GM18502 (cell line): ENCODE measurements around the gene ST8SIA1.
A peak's percentile ranks its signal among the peaks of the same experiment; 100 is the strongest.
"Not testable (repeated sequence)": the region's sequence is repeated elsewhere in the genome, so short reads cannot be mapped to it uniquely, and the experiment has no call there.

Experiments
- ATAC-seq: cut with Tn5 transposase; IDR thresholded peaks from one replicate; pipeline ENCODE4 v1.9.1; 2021; ENCODE audit warnings: mild to moderate bottlenecking; ENCODE audit not compliant: unreplicated experiment, poor library complexity

ST8SIA1 gene

GRCh38 chr12:22196236-22196635 is 138.3 kb downstream of the ST8SIA1 start:
- no peak for ATAC-seq

GRCh38 chr12:22190969-22191368 is 143.5 kb downstream of the ST8SIA1 start:
- ATAC-seq = no peak

- ATAC-seq = no peak
Observed at GRCh38 chr12:22188431-22188830, 146.1 kb downstream of the ST8SIA1 start.

GRCh38 chr12:22180705-22181104 is 153.8 kb downstream of the ST8SIA1 start:
- no peak for ATAC-seq

GRCh38 chr12:22173177-22173576 is 161.3 kb downstream of the ST8SIA1 start:
- no peak for ATAC-seq

DNA sequence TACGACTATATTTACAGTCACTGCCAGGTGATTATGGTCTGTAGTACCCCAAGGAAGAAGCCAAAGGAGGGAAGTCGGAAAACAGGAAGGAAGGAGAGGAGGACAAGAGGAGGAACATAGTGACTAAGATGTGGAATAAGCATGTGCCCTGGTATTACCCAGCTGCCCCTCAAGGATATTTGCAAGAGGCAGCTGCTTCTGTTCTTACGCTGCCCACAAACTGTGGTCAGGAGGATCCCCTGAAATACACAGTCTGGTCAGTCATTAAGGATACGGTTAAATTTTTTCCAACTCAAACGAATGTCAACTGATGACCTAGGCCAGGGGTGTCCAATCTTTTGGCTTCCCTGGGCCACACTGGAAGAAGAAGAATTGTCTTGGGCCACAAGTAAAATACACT is 162.0 kb downstream of the ST8SIA1 start:
- no peak for ATAC-seq

GRCh38 chr12:22169376-22169775 is 165.1 kb downstream of the ST8SIA1 start:
- ATAC-seq = no peak

DNA sequence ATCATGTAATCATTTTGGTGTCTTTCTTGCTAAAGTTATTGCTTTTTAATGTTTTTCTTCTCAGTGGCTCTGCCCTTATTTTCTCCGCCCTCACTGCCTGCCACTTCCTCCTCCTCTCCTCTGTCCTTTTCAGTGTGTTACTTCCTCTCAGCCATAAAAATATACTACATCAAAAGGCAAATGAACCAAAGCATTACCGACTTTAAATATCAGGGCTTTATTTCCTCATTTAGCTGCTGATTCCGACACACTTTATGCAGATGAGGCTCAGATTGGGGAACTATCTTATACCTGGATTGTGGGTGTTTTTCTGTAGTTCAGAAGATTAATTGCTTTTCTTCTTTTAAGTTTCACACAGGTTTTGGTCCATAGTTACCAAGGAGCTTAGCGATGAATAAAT is 170.4 kb downstream of the ST8SIA1 start:
- no peak for ATAC-seq

DNA sequence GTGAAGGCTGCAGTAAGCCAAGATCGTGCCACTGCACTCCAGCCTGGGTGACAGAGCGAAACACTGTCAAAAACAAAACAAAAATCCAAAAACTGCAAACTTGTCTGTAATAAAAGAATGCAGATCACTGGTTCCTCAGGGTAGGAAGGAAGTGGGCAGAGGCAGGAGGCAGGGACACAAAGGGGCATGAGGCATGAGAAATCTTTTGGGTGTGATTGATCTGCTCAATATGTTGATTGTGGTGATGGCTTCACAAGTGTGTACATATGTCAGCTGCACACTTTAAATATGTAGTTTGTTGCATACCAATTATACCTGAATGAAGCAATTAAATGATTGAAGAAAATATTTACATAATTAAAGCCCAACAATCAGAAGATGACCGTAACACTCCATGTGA is 170.9 kb downstream of the ST8SIA1 start:
- no peak for ATAC-seq

- ATAC-seq = no peak
Observed at GRCh38 chr12:22160396-22161003, 174.0 kb downstream of the ST8SIA1 start.

DNA sequence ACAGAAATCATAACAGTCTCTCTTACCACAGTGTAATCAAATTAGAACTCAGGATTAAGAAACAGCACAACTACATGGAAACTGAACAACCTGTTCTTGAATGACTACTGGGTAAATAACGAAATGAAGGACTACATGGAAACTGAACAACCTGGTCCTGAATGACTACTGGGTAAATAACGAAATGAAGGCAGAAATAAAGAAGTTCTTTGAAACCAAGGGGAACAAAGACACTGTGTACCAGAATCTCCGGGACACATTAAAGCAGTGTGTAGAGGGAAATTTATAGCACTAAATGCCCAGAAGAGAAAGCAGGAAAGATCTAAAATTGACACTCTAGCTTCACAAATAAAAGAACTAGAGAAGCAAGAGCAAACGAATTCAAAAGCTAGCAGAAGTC is 185.2 kb downstream of the ST8SIA1 start:
- ATAC-seq = not testable (repeated sequence)

DNA sequence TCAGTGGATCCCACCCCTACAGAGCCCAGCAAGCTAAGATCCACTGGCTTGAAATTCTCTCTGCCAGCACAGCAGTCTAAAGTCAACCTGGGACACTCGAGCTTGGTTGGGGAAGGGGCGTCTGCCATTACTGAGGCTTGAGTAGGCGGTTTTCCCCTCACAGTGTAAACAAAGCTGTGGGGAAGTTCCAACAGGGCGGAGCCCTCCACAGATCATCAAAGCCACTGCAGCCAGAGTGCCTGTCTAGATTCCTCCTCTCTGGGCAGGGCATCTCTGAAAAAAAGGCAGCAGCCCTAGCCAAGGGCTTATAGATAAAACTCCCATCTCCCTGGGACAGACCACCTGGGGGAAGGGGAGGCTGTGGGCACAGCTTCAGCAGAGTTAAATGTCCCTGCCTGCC is 187.8 kb downstream of the ST8SIA1 start:
- ATAC-seq = peak; percentile 68
